Parathyroid adenoma (tissue), 2 donors: ENCODE results near the gene UGT1A7.

Experiments used
- H2AFZ ChIP-seq: fragments of 300-600 bp; sonication (generic); one replicate; pipeline ENCODE4 v1.7.0; 2017; ENCODE audit warnings: antibody characterized with exemption, mild to moderate bottlenecking
- H3K27ac ChIP-seq: fragments of 300-600 bp; sonication (generic); one replicate; pipeline ENCODE4 v1.7.0; 2017
- H3K27me3 ChIP-seq: fragments of 300-600 bp; sonication (generic); one replicate; pipeline ENCODE4 v1.7.0; 2017; ENCODE audit warnings: low read length; ENCODE audit not compliant: control insufficient read depth, insufficient read depth
- H3K36me3 ChIP-seq: fragments of 300-600 bp; sonication (generic); one replicate; pipeline ENCODE4 v1.7.0; 2017; ENCODE audit warnings: low read length; ENCODE audit not compliant: control insufficient read depth, insufficient read depth
- H3K4me1 ChIP-seq: fragments of 300-600 bp; sonication (generic); one replicate; pipeline ENCODE4 v1.7.0; 2017; ENCODE audit warnings: control low read depth
- H3K4me2 ChIP-seq: fragments of 300-600 bp; sonication (generic); one replicate; pipeline ENCODE4 v1.7.0; 2017; ENCODE audit warnings: low read length
- H3K4me3 ChIP-seq: fragments of 300-600 bp; sonication (generic); one replicate; pipeline ENCODE4 v1.7.0; 2017; ENCODE audit warnings: low read depth, low read length
- H3K79me2 ChIP-seq: fragments of 300-600 bp; sonication (generic); one replicate; pipeline ENCODE4 v1.7.0; 2017; ENCODE audit warnings: control low read depth
- H3K9ac ChIP-seq: fragments of 300-600 bp; sonication (generic); one replicate; pipeline ENCODE4 v1.7.0; 2017; ENCODE audit warnings: mild to moderate bottlenecking
- H3K9me3 ChIP-seq: fragments of 300-600 bp; sonication (generic); one replicate; pipeline ENCODE4 v1.7.0; 2017; ENCODE audit warnings: low read length; ENCODE audit not compliant: control insufficient read depth
- TF ChIP-seq, protein P1 (sequence below): fragments of 300-600 bp; sonication (generic); IDR thresholded peaks from one replicate; pipeline ENCODE4 v1.7.0; 2017; ENCODE audit warnings: antibody characterized with exemption, mild to moderate bottlenecking
- donor health status: primary hyperparathyroidism.

UGT1A7 gene

DNA sequence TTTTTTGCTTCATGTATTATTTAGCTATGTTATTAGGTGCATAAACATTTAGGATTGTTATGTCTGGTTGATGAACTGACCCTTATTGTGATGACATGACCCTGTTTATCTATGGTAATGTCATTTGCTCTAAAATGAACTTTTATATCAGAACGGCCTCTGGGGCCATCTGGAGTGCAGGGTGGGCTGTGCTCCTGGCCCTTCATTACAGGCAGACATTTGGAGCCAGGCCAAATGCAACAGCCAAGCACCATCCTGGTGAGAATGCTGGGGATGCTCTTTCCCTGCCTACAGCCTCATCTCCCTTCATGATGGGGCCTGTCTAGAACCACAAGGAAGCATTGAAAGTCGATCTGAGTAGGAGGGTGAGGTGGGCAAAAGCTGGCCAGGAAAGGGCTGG, 134.6 kb downstream of the UGT1A7 start:
- no peaks in the 10 kb centered on the region for H3K79me2 ChIP-seq
- H2AFZ ChIP-seq = no peak overlapping the region
- no peaks in the 10 kb centered on the region for H3K4me1 ChIP-seq
- no peaks in the 10 kb centered on the region for H3K36me3 ChIP-seq
- no peak overlapping the region for H3K27ac ChIP-seq
- TF ChIP-seq, protein P1, sequence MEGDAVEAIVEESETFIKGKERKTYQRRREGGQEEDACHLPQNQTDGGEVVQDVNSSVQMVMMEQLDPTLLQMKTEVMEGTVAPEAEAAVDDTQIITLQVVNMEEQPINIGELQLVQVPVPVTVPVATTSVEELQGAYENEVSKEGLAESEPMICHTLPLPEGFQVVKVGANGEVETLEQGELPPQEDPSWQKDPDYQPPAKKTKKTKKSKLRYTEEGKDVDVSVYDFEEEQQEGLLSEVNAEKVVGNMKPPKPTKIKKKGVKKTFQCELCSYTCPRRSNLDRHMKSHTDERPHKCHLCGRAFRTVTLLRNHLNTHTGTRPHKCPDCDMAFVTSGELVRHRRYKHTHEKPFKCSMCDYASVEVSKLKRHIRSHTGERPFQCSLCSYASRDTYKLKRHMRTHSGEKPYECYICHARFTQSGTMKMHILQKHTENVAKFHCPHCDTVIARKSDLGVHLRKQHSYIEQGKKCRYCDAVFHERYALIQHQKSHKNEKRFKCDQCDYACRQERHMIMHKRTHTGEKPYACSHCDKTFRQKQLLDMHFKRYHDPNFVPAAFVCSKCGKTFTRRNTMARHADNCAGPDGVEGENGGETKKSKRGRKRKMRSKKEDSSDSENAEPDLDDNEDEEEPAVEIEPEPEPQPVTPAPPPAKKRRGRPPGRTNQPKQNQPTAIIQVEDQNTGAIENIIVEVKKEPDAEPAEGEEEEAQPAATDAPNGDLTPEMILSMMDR = no peak
- H3K4me2 ChIP-seq = no peak overlapping the region
- no peak overlapping the region for H3K4me3 ChIP-seq
- no peaks in the 10 kb centered on the region for H3K9me3 ChIP-seq
- H3K9ac ChIP-seq = no peak overlapping the region
- H3K27me3 ChIP-seq = no peaks in the 10 kb centered on the region

DNA sequence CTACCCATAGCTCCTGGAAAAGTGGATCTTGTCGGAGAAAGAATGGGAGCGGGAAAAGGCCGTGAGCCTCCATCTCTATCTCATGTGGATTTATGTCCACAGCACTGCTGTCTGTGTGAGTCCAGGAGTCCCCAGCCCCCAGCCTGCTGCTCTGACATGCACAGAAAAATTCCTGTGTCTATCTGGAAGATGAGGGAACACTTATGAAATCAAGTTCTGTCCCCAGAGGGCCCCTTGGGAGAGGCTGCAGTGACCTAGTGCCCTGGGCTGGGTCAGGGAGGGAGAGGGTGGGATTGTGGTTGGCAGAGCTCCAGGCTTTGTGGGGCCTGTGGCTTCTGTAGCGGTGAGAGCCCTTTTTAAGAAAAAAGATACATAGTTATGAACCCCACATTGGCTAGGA, 135.1 kb downstream of the UGT1A7 start:
- H3K27me3 ChIP-seq = no peaks in the 10 kb centered on the region
- H3K27ac ChIP-seq = no peak overlapping the region
- H3K4me2 ChIP-seq = no peak overlapping the region
- no peak overlapping the region for H2AFZ ChIP-seq
- H3K9me3 ChIP-seq = no peaks in the 10 kb centered on the region
- H3K9ac ChIP-seq = no peak overlapping the region
- H3K4me1 ChIP-seq = no peaks in the 10 kb centered on the region
- H3K4me3 ChIP-seq = no peak overlapping the region
- no peaks in the 10 kb centered on the region for H3K79me2 ChIP-seq
- TF ChIP-seq, protein P1 = no peak
- H3K36me3 ChIP-seq = no peaks in the 10 kb centered on the region

DNA sequence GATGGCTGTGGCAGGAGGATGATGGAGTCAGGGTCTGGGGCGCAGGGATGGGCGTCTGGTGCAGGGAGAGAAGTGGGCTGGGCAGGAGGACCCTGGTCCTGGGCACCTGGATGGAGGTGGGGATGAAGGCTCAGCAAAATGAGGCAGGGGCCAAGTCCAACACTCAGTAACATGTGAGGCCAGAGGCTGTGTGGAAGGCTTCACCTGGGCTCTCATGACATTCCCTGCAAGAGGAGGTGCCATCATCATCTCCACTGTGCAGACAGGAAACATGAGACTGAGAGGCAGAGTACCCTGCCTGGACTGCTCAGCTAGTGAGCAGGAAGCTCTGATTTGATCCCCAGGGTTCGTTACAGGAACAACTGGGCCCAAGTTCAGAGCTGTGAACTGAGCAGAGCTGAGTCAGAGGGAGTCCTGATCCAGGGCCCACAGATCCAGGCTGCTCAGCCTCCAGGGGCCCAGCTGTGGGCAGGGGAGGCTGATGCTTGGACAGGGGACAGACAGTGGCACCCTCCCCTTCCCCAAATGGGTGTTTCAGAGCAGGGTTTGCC, 135.7 kb downstream of the UGT1A7 start:
- H2AFZ ChIP-seq = no peak overlapping the region
- H3K27ac ChIP-seq = no peak overlapping the region
- no peak overlapping the region for H3K9ac ChIP-seq
- H3K36me3 ChIP-seq = no peaks in the 10 kb centered on the region
- no peaks in the 10 kb centered on the region for H3K4me1 ChIP-seq
- no peaks in the 10 kb centered on the region for H3K27me3 ChIP-seq
- no peak overlapping the region for H3K4me2 ChIP-seq
- no peaks in the 10 kb centered on the region for H3K79me2 ChIP-seq
- H3K9me3 ChIP-seq = no peaks in the 10 kb centered on the region
- H3K4me3 ChIP-seq = no peak overlapping the region
- TF ChIP-seq, protein P1 = no peak

- Histone ChIP-seq H3K79me2 (no peaks in the 10 kb centered on the region), H2AFZ (no peak overlapping the region), H3K9me3 (no peaks in the 10 kb centered on the region), H3K27ac (no peak overlapping the region), H3K4me2 (no peak overlapping the region), H3K9ac (no peak overlapping the region), H3K27me3 (no peaks in the 10 kb centered on the region), H3K4me1 (no peaks in the 10 kb centered on the region), H3K36me3 (no peaks in the 10 kb centered on the region), H3K4me3 (no peak overlapping the region)
- TF ChIP-seq, protein P1 = no peak
Measured at GRCh38 chr2:233817995-233818638, 136.4 kb downstream of the UGT1A7 start.
